AG08396 (cell line): ENCODE data around the gene ABCA12.

Experiments
- DNase-seq: peaks from one replicate; pipeline ENCODE4 v3.0.0; 2012; ENCODE audit warnings: low spot score, mixed read lengths

Gene ABCA12

DNA sequence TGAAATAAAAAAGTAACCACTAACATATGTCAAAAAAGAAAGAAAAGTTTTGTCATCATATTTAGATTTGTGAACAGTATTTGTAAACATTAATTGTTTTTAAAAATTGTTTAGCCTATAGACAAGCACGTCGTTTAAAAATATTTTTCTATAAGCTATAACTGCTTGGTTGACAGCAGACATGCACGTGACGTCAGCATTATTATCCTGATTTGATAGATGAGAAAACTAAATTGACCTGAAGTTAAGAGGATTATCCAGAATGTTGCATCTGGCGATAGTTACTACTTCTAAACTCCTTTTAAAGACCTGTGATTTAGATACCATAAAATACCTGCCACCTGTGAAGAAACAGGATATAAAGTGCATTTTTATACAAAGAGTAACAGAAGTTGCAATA is 172.0 kb downstream of the ABCA12 start:
- no peak for DNase-seq

- no peak for DNase-seq
Measured at GRCh38 chr2:214960677-214961076, 177.7 kb downstream of the ABCA12 start.

DNA sequence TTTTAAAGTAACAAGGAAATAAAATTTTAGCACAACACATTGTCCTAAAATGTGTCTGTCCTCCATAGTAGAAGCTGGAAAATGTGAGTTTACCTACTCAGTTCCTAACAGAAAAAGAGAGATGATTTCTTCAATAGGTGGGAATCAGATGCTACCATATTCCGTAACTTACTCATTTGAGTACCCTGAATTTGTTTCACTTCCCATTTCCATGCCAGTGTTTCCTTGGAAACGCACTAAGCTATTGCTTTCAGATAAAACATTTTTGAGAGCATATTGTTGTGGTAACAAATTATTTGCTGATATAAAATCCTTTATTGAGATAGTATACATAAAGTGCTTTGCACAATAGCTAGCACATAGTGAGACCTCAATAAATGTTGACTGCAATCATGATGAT is 191.5 kb downstream of the ABCA12 start:
- no peak for DNase-seq

DNA sequence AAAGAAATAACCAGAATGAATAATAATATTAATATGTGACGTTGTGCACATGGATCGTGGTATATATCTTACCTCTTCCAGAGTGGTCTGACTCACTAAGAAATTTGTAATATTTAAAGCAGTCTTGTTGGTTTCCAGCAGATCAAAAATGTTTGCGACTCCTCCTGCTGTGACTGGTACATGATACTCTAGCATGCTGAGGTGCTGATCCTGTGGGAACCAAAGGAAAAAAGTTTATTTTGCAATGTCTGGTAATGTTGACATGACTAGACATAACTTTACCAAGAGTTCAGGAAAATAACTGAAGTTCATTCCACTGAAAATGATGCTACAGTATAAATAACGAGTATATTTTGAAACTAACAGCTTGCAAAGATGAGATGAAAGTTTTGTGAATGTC is 204.4 kb downstream of the ABCA12 start:
- DNase-seq = no peak

- DNase-seq = no peak
Measured at GRCh38 chr2:214904634-214905033, 233.8 kb downstream of the ABCA12 start.

GRCh38 chr2:214904176-214904575 is 234.2 kb downstream of the ABCA12 start:
- no peak for DNase-seq

DNA sequence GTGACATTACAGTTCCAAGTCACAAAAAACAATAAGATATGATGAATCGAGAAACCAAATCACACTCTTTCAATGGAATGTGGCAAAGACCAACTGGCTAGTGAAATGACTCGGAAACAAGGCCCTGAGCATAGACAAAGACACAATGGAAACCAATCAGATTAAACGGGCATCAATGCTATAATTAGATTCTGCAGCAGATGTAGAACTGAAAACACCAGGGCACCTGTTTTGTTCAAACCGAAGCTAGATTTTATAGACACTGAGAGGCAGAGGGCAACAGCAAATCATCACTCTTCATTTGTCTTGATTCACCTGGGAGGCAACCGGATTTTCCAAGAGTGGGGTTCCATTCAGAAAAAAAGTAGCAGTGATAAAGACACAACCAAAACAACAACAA is 236.1 kb downstream of the ABCA12 start:
- DNase-seq = no peak

GRCh38 chr2:214899751-214900150 is 238.7 kb downstream of the ABCA12 start:
- no peak for DNase-seq

- no peak for DNase-seq
Measured at GRCh38 chr2:214896274-214896673, 242.2 kb downstream of the ABCA12 start.

GRCh38 chr2:214895469-214895868 is 243.0 kb downstream of the ABCA12 start:
- DNase-seq = no peak

DNA sequence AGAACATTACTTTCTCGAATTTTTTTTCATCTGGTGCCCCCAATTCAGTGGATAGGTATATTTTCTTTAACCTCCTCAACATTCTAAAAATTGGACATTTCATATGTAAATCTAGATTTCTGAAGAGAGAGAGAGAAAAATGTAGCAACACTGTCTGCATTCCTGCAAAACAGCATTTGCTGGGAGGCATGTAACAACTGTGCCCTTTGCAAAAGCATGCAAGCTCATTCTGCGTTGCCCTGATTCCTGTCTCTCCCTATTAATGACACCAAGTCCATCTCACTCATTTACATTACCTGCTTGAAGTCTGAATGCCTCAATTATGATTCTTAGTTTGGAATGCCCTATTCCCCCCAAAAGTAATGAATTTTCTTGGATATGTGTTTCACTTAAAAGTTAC is 249.1 kb downstream of the ABCA12 start:
- no peak for DNase-seq

- DNase-seq = no peak
Measured at GRCh38 chr2:214881647-214882202, 256.7 kb downstream of the ABCA12 start.
